Measurements from ENCODE around the gene DLG1.
"Not testable (repeated sequence)": the region's sequence is repeated elsewhere in the genome, so short reads cannot be mapped to it uniquely, and the experiment has no call there.

The DLG1 gene

GRCh38 chr3:197104738-197105137 lies 193.7 kb downstream of the DLG1 start:
- no peak for DNase-seq (ENCODE audit: low read depth in 2 of 2)

GRCh38 chr3:197103766-197104165 lies 194.6 kb downstream of the DLG1 start:
- DNase-seq (ENCODE audit: low read depth in 2 of 2): no peak

- no peak for DNase-seq (ENCODE audit: low read depth in 2 of 2)
Measured at GRCh38 chr3:197093871-197094270, 204.5 kb downstream of the DLG1 start.

- DNase-seq (ENCODE audit: low read depth in 2 of 2): no peak
Measured at GRCh38 chr3:197088370-197088769, 210.0 kb downstream of the DLG1 start.

- no peak for DNase-seq (ENCODE audit: low read depth in 2 of 2)
Measured at GRCh38 chr3:197085137-197085536, 213.3 kb downstream of the DLG1 start.

GRCh38 chr3:197083486-197083885 lies 214.9 kb downstream of the DLG1 start:
- DNase-seq (ENCODE audit: low read depth in 2 of 2): no peak

GRCh38 chr3:197082871-197083270 lies 215.5 kb downstream of the DLG1 start:
- DNase-seq (ENCODE audit: low read depth in 2 of 2): no peak

GRCh38 chr3:197080344-197080743 lies 218.1 kb downstream of the DLG1 start:
- no peak for DNase-seq (ENCODE audit: low read depth in 2 of 2)

GRCh38 chr3:197076415-197076814 lies 222.0 kb downstream of the DLG1 start:
- DNase-seq (ENCODE audit: low read depth in 2 of 2): no peak

- DNase-seq (ENCODE audit: low read depth in 2 of 2): no peak
Measured at GRCh38 chr3:197068077-197068476, 230.3 kb downstream of the DLG1 start.

- no peak for DNase-seq (ENCODE audit: low read depth in 2 of 2)
Measured at GRCh38 chr3:197064771-197065170, 233.6 kb downstream of the DLG1 start.

GRCh38 chr3:197062446-197062845 lies 236.0 kb downstream of the DLG1 start:
- no peak for DNase-seq (ENCODE audit: low read depth in 2 of 2)

- DNase-seq (ENCODE audit: low read depth in 2 of 2): not testable (repeated sequence)
Measured at GRCh38 chr3:197051637-197052036, 246.8 kb downstream of the DLG1 start.

GRCh38 chr3:197050511-197050910 lies 247.9 kb downstream of the DLG1 start:
- DNase-seq (ENCODE audit: low read depth in 2 of 2): no peak

GRCh38 chr3:197042539-197042938 lies 255.9 kb downstream of the DLG1 start:
- no peak for DNase-seq (ENCODE audit: low read depth in 2 of 2)

- no peak for DNase-seq (ENCODE audit: low read depth in 2 of 2)
Measured at GRCh38 chr3:197041875-197042488, 256.4 kb downstream of the DLG1 start.

GRCh38 chr3:197040658-197041057 lies 257.8 kb downstream of the DLG1 start:
- no peak for DNase-seq (ENCODE audit: low read depth in 2 of 2)

GRCh38 chr3:197038679-197039462 lies 259.5 kb downstream of the DLG1 start:
- no peak for DNase-seq (ENCODE audit: low read depth in 2 of 2)

GRCh38 chr3:197035577-197035976 lies 262.8 kb downstream of the DLG1 start:
- DNase-seq (ENCODE audit: low read depth in 2 of 2): no peak

- not testable (repeated sequence) for DNase-seq (ENCODE audit: low read depth in 2 of 2)
Measured at GRCh38 chr3:197034778-197035177, 263.6 kb downstream of the DLG1 start.

- DNase-seq (ENCODE audit: low read depth in 2 of 2): not testable (repeated sequence)
Measured at GRCh38 chr3:197033764-197034163, 264.6 kb downstream of the DLG1 start.

GRCh38 chr3:197031315-197032285 lies 266.8 kb downstream of the DLG1 start:
- no peak for DNase-seq (ENCODE audit: low read depth in 2 of 2)
